Uterus (tissue), 4 donors: Measurements from ENCODE around the gene UROC1. TPM values are rescaled to one million over a fixed set of nuclear protein-coding genes. Genes with fewer than 3 reads are reported as not detected.

ENCODE experiments used
- DNase-seq, 2 donors: peaks; one replicate each; pipeline ENCODE4 v3.0.0-alpha.2; 2019 to 2020
- H3K27ac ChIP-seq, 2 donors: fragments of 200-600 bp; sonication (generic); 1 replicate in 1 of 2; 2 replicates in 1 of 2; pipeline ENCODE4 v1.5.1; 2016 to 2018
- H3K27me3 ChIP-seq, 2 donors: fragments of 200-600 bp; sonication (generic); one replicate each; pipeline ENCODE4 v1.5.1; 2018 to 2019; ENCODE audit warnings: control low read depth in 1 of 2
- H3K36me3 ChIP-seq, 2 donors: fragments of 200-600 bp; sonication (generic); one replicate each; pipeline ENCODE4 v1.5.1; 2019; ENCODE audit warnings: control low read depth in 1 of 2
- H3K4me1 ChIP-seq, 2 donors: fragments of 200-600 bp; sonication (generic); one replicate each; pipeline ENCODE4 v1.5.1; 2018 to 2019; ENCODE audit warnings: control low read depth in 1 of 2
- H3K4me3 ChIP-seq, 2 donors: fragments of 200-600 bp; sonication (generic); 1 replicate in 1 of 2; 2 replicates in 1 of 2; pipeline ENCODE4 v1.5.1; 2018 to 2019; ENCODE audit warnings: mild to moderate bottlenecking in 1 of 2
- H3K9me3 ChIP-seq, 2 donors: fragments of 200-600 bp; sonication (generic); one replicate each; pipeline ENCODE4 v1.5.1; 2019; ENCODE audit warnings: control low read depth in 1 of 2
- CTCF ChIP-seq, 4 experiments: fragments of 200-600 bp in 2 of 4; fragments of 450-650 bp in 2 of 4; sonication (generic) in 2 of 4; IDR thresholded peaks; one replicate each; pipeline ENCODE4 v1.5.1; 2016 to 2019; ENCODE audit warnings: antibody characterized with exemption in 4 of 4, mild to moderate bottlenecking in 2 of 4, moderate library complexity in 1 of 4
- POLR2A ChIP-seq, 2 donors: fragments of 450-650 bp; IDR thresholded peaks; one replicate each; pipeline ENCODE4 v1.6.1; 2016; ENCODE audit warnings: antibody characterized with exemption in 2 of 2, mild to moderate bottlenecking in 1 of 2, moderate library complexity in 1 of 2
- intact Hi-C: fragments of 100-400 bp; cut with DNase I; formaldehyde crosslinking; loops from one replicate; pipeline ENCODE4 v1.15.1; 2023; ENCODE audit warnings: low total_unique reads
- total RNA-seq, 4 donors: library from RNA; depleted of rRNA in 3 of 4; stranded (reverse); fragments of >200 nt in 3 of 4; gene quantifications; one replicate each; pipeline versions ENCODE4 v1.1.0 to v1.2.4, GENCODE V29; 2014 to 2023
- donor health status: DM: yes; HTN: yes; CAD: no.

Gene UROC1
- total RNA-seq, 4 donors from 2014 or later = 0.07 TPM; not detected in 3

GRCh38 chr3:126549861-126550487 is 32.4 kb upstream of the UROC1 start:
- Histone ChIP-seq H3K36me3 (no peaks in the 10 kb centered on the region), H3K27ac (no peak overlapping the region), H3K4me3 (no peak overlapping the region), H3K9me3 (no peaks in the 10 kb centered on the region), H3K27me3 (no peaks in the 10 kb centered on the region), H3K4me1 (no peaks in the 10 kb centered on the region)
- no peak for TF ChIP-seq POLR2A (IDR thresholded peaks at IDR 0.05)
- TF ChIP-seq CTCF (IDR thresholded peaks at IDR 0.05) = no peak
- peak; percentile 5 to 7 for DNase-seq
- intact Hi-C loops = no loop called here

GRCh38 chr3:126548556-126549466 is 31.2 kb upstream of the UROC1 start:
- Histone ChIP-seq H3K4me1 (no peaks in the 10 kb centered on the region), H3K27ac (no peak overlapping the region), H3K36me3 (no peaks in the 10 kb centered on the region), H3K9me3 (no peaks in the 10 kb centered on the region), H3K27me3 (no peaks in the 10 kb centered on the region), H3K4me3 (no peak overlapping the region)
- intact Hi-C loops = no loop called here
- peak in 1 of 2 donors; percentile 5 for DNase-seq
- TF ChIP-seq CTCF (IDR thresholded peaks at IDR 0.05) (no peak), POLR2A (IDR thresholded peaks at IDR 0.05) (no peak)

GRCh38 chr3:126547721-126548120 is 30.1 kb upstream of the UROC1 start:
- Histone ChIP-seq H3K4me3 (no peak overlapping the region), H3K27ac (no peak overlapping the region), H3K9me3 (no peaks in the 10 kb centered on the region), H3K36me3 (no peaks in the 10 kb centered on the region), H3K27me3 (no peaks in the 10 kb centered on the region), H3K4me1 (no peaks in the 10 kb centered on the region)
- intact Hi-C loops = no loop called here
- DNase-seq = peak in 1 of 2 donors; percentile 2
- TF ChIP-seq CTCF (IDR thresholded peaks at IDR 0.05) (no peak), POLR2A (IDR thresholded peaks at IDR 0.05) (no peak)

- peak; percentile 2 to 4 for DNase-seq
- H3K36me3 ChIP-seq = no peaks in the 10 kb centered on the region
- TF ChIP-seq CTCF (IDR thresholded peaks at IDR 0.05) (no peak), POLR2A (IDR thresholded peaks at IDR 0.05) (no peak)
- H3K27ac ChIP-seq = no peak overlapping the region
- H3K9me3 ChIP-seq = no peaks in the 10 kb centered on the region
- no peaks in the 10 kb centered on the region for H3K4me1 ChIP-seq
- H3K27me3 ChIP-seq = no peaks in the 10 kb centered on the region
- no peak overlapping the region for H3K4me3 ChIP-seq
- intact Hi-C loops = no loop called here
Measured at GRCh38 chr3:126546549-126547239, 29.1 kb upstream of the UROC1 start.
